Kidney (tissue), 14 donors: Measurements from ENCODE around the gene SHISA8. TPM values are rescaled to one million over a fixed set of nuclear protein-coding genes. Genes with fewer than 3 reads are reported as not detected.

ENCODE experiments used
- DNase-seq, 5 donors: peaks; one replicate each; pipeline ENCODE4 v3.0.0-alpha.2; 2013 to 2020
- FAIRE-seq: peaks from 2 replicates; lab custom pipeline; 2012; peaks lifted over from hg19 to GRCh38; lab: Jason Lieb, UNC
- H3K27ac ChIP-seq, 2 donors: one replicate each; pipeline ENCODE4 v1.7.0; 2013; ENCODE audit warnings: low read depth in 2 of 2, low read length in 2 of 2, inconsistent platforms in 1 of 2
- H3K27me3 ChIP-seq: one replicate; pipeline ENCODE4 v1.7.1; 2013; ENCODE audit warnings: low read length, inconsistent platforms; ENCODE audit not compliant: control insufficient read depth, insufficient read depth
- H3K36me3 ChIP-seq, 3 donors: one replicate each; pipeline versions ENCODE4 v1.7.0 to v1.7.1; 2013; ENCODE audit warnings: low read length in 3 of 3, control low read depth in 1 of 3, inconsistent platforms in 1 of 3; ENCODE audit not compliant: insufficient read depth in 3 of 3, control insufficient read depth in 2 of 3
- H3K4me1 ChIP-seq, 3 donors: one replicate each; pipeline versions ENCODE4 v1.7.0 to v1.7.1; 2013; ENCODE audit warnings: low read length in 3 of 3, inconsistent platforms in 1 of 3, low read depth in 1 of 3; ENCODE audit not compliant: control insufficient read depth in 2 of 3, insufficient read depth in 2 of 3
- H3K4me3 ChIP-seq, 3 donors: one replicate each; pipeline versions ENCODE4 v1.7.0 to v1.8.1; 2013; ENCODE audit warnings: low read length in 3 of 3, control low read depth in 1 of 3, inconsistent platforms in 1 of 3
- H3K9ac ChIP-seq, 3 donors: one replicate each; pipeline versions ENCODE4 v1.7.0 to v1.7.1; 2013; ENCODE audit warnings: low read length in 3 of 3, control low read depth in 1 of 3, inconsistent platforms in 1 of 3
- H3K9me3 ChIP-seq, 3 donors: one replicate each; pipeline versions ENCODE4 v1.7.0 to v1.7.1; 2013; ENCODE audit warnings: low read length in 3 of 3, control low read depth in 1 of 3, inconsistent platforms in 1 of 3; ENCODE audit not compliant: control insufficient read depth in 2 of 3, insufficient read depth in 1 of 3
- intact Hi-C: fragments of 100-400 bp; cut with DNase I; formaldehyde crosslinking; loops from one replicate; pipeline ENCODE4 v1.11.1; 2022
- polyA plus RNA-seq: library from polyadenylated mRNA; stranded (reverse); fragments of 350-450 nt; fragmentation: Illumina TruSeq; extraction: RNeasy Lipid Tissue Mini Kit (QIAGEN cat#74804); gene quantifications from one replicate; pipeline ENCODE4 v1.2.3, GENCODE V29; 2014; ENCODE audit warnings: low read depth, low replicate concordance; ENCODE audit not compliant: insufficient read depth
- total RNA-seq: library from RNA; stranded (reverse); fragmentation: NEBNext Ultra II Directional; extraction: Animal tissue kit (Norgen Biotek cat#: 25700); gene quantifications from one replicate; pipeline ENCODE4 v1.2.1, GENCODE V29; 2021
- TF ChIP-seq, protein P1 (sequence below): IDR thresholded peaks from 3 replicates; pipeline ENCODE4 v1.5.1; 2012; ENCODE audit warnings: mild to moderate bottlenecking, moderate library complexity, borderline replicate concordance; ENCODE audit not compliant: insufficient read depth; ENCODE audit errors: extremely low read depth
- donor health status: control.
- donor health status: control.
- donor health status: control.
- donor health status: control.
- donor health status: control.
- donor health status: DM: yes; HTN: yes; CAD: no.
- donor health status: Normal renal cell carcinoma (clear cell type).

The SHISA8 gene
- total and polyA plus RNA-seq, 2 donors from 2014 or later, result 0.35 to 0.47 TPM

GRCh38 chr22:41946629-41947423, 32.0 kb upstream of the SHISA8 start, which contains the start of gene CENPM:
TSS of gene CENPM (minus strand) at chr22:41947152. CDS start at chr22:41947076, 76 bp downstream.
- Histone ChIP-seq H3K27me3 (no peaks in the 10 kb centered on the region), H3K4me1 (peaks cover 0 to 9% (median 5%) of the 10 kb centered on the region in 3 donors), H3K27ac (peak within 1 kb of the TSS in 1 of 2 donors; percentile 11), H3K9me3 (no peaks in the 10 kb centered on the region), H3K36me3 (no peaks in the 10 kb centered on the region), H3K9ac (peak within 1 kb of the TSS; percentile 40 to 55 (median 55)), H3K4me3 (peak within 1 kb of the TSS; percentile 73 to 76 (median 75))
- intact Hi-C loops, result no loop called here
- FAIRE-seq (no peak), DNase-seq (peak; percentile 95 to 98 (median 97))
- TF ChIP-seq, protein P1, sequence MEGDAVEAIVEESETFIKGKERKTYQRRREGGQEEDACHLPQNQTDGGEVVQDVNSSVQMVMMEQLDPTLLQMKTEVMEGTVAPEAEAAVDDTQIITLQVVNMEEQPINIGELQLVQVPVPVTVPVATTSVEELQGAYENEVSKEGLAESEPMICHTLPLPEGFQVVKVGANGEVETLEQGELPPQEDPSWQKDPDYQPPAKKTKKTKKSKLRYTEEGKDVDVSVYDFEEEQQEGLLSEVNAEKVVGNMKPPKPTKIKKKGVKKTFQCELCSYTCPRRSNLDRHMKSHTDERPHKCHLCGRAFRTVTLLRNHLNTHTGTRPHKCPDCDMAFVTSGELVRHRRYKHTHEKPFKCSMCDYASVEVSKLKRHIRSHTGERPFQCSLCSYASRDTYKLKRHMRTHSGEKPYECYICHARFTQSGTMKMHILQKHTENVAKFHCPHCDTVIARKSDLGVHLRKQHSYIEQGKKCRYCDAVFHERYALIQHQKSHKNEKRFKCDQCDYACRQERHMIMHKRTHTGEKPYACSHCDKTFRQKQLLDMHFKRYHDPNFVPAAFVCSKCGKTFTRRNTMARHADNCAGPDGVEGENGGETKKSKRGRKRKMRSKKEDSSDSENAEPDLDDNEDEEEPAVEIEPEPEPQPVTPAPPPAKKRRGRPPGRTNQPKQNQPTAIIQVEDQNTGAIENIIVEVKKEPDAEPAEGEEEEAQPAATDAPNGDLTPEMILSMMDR, result no peak

DNA sequence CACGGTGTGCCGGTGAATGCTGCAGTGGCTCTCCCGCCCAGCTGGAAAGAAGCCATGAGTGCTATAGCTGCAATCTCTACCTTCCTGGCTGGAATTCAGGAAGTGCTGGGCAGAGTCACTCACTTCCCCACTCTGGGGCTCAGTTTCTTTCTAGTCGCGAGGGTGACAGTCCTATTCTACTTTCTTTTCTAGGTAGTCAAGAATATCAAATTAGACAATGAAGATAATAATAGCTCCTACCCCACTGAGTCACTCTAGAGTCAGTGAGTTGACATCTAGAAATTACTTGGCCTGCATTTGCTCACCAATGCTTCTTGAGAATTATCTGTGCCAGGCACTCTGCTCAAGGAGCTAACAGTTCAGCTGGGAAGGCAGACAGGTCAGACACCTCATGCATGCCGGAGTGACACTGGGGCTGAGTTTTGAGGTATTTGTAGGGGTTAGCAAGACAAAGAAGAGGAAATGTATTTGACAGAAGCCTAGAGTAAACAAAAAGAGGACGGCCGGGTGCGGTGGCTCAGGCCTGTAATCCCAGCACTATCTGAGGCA, 28.9 kb upstream of the SHISA8 start:
- Histone ChIP-seq H3K9me3 (no peaks in the 10 kb centered on the region), H3K36me3 (no peaks in the 10 kb centered on the region), H3K4me1 (peaks cover 0 to 17% (median 5%) of the 10 kb centered on the region in 3 donors), H3K27me3 (no peaks in the 10 kb centered on the region), H3K4me3 (no peak overlapping the region), H3K9ac (no peak overlapping the region), H3K27ac (no peak overlapping the region)
- intact Hi-C loops, result no loop called here
- DNase-seq (no peak), FAIRE-seq (no peak)
- TF ChIP-seq, protein P1, result no peak

DNA sequence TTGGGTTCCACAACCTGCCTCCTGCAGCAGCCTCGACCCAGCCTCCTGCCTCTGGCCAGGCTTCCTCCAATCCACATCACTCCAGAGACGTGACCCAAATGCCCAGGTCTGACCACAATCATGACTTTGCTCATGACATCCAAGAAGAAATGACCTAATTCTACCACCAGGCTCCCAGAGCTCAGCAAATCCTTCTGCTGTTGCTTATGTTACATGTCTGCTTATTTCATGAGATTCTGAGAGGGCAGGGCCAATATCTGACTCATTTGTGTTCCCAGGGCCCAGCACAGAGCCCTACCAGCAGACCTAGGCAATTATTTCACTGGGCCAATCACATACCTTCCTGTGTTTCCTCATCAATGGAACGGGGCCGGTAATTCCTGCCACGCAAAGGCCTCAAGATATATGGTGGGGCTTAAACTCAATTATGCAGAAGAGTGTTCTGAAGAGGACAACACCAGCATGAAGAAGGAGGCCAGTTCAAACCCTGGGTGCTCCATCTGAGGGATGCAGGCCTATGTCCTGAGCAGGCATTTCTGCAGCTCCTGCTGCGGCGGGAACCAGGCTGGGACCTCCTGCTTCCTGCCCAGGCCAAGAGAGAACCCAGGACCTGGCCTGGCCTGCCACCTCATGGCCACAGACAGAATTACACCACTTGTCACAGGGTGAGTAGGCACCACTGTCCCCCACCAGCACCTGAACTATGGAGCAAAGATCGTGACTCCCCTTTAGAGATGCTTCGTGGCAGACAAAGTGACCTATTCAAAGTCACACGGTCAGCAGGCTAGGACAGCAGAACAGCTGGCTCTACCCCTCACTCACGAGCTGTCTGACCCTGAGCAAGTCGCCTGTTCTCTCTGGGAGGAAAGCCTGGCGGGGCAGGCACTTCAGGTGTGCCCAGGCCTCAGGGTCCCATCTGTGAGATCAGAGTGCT, 26.2 kb upstream of the SHISA8 start:
- FAIRE-seq (no peak), DNase-seq (peak; percentile 85 to 92 (median 87))
- Histone ChIP-seq H3K9ac (no peak overlapping the region), H3K9me3 (no peaks in the 10 kb centered on the region), H3K36me3 (no peaks in the 10 kb centered on the region), H3K27ac (peak overlapping the region in 1 of 2 donors; percentile 47), H3K4me3 (no peak overlapping the region), H3K27me3 (no peaks in the 10 kb centered on the region), H3K4me1 (peaks cover 0 to 13% (median 1%) of the 10 kb centered on the region in 3 donors)
- intact Hi-C loops, result no loop called here
- TF ChIP-seq, protein P1, result peak; percentile 95
